ENCODE results near the gene OR6B1. TPM values are rescaled to one million over a fixed set of nuclear protein-coding genes. Genes with fewer than 3 reads are reported as not detected.

The OR6B1 gene
- total and polyA plus RNA-seq, 9 of the 15 experiments (the other 6 are each of a cell fraction or from before 2014, with no cell fraction given): not detected

DNA sequence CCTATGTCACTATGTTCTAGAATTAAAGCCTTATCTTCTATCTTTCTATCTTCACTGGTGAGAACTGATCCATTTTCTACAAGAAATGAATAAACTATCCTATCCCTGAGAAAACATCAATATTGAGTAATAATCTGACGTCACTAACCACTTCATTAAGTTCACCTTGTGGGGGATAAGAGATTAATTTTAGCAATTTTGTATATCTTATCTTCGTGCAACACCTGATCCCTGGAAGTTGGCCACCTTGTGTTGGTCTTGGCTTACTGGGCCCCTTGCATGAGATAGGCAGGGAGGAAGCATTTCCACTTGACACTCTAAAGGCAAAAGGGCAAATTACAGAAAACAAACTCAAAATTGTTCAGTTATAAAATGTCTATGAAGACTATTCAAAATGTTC is 20.1 kb upstream of the OR6B1 start (continued):
- TF ChIP-seq POLR2AphosphoS5 (IDR thresholded peaks at IDR 0.05; ENCODE audit: control insufficient read depth, insufficient read depth, low read depth, low read length): peak; percentile 44; the same call in 1 of the 2 replicates

DNA sequence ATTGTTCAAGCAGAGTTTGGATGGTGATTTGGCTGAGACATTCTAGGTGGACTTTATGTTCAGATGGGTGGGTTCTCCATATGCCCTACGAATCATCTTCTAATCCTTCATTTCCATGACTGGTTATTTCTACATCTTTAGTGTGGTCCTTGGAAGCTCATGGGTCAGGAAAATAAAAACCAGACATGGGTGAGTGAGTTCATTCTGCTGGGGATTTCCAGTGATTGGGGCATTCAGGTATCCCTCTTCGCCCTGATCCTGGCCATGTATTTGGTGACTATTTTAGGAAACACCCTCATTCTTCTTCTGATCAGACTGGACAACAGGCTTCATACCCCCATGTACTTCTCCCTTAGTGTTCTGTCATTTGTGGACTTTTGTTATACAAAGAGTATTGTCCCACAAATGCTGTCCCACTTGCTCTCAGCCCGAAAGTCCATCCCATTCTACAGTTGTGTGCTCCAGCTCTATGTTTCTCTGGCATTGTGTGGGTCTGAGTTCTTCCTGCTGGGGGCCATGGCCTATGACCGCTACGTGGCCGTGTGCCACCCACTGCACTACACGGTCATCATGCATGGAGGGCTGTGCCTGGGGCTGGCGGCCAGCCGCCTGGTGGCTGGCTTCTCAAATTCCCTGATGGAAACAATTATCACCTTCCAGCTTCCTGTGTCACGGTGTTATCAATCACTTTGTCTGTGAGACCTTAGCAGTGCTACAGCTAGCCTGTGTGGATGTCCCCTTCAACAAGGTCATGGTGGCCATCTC is 19.2 kb upstream of the OR6B1 start:
- Histone ChIP-seq H4K20me1 (replicated peaks; ENCODE audit: control insufficient read depth, insufficient read depth, low read length) (no peaks in the 10 kb centered on the region), H3K27ac (ENCODE audit: extremely low read depth, low read depth, low read length) (no peak overlapping the region), H3K36me3 (ENCODE audit: control insufficient read depth, insufficient read depth, low read length) (no peaks in the 10 kb centered on the region), H3K27me3 (ENCODE audit: control insufficient read depth in 2 of 2, insufficient read depth in 2 of 2, low read length in 2 of 2) (peaks cover 0 to 6% of the 10 kb centered on the region in 2 experiments; a peak in 1 of 5 replicates), H3K4me3 (no peak overlapping the region), H3K9me3 (replicated peaks; ENCODE audit: control insufficient read depth, insufficient read depth, low read depth, low read length) (no peaks in the 10 kb centered on the region), H3K4me2 (ENCODE audit: insufficient read depth, low read length) (no peak overlapping the region; the same call in 1 of the 2 replicates), H3K79me2 (ENCODE audit: control insufficient read depth, insufficient read depth, low read length) (no peaks in the 10 kb centered on the region), H3K9me1 (ENCODE audit: control insufficient read depth, insufficient read depth, low read length) (no peaks in the 10 kb centered on the region), H2AFZ (ENCODE audit: low read depth, low read length) (peak overlapping the region; percentile 41), H3K4me1 (replicated peaks in 1 of 2; ENCODE audit: control insufficient read depth in 2 of 2, insufficient read depth in 2 of 2, low read length in 2 of 2) (peaks cover 5 to 13% of the 10 kb centered on the region in 2 experiments; a peak in 4 of 5 replicates), H3K9ac (ENCODE audit: insufficient read depth in 1 of 2, low read depth in 2 of 2, low read length in 2 of 2) (peak overlapping the region in 1 of 2 experiments; percentile 6; a peak in 1 of 4 replicates)
- POLR2A ChIA-PET: interaction anchor here (0.7 to 1.4 kb wide), 2 partner anchors 11 to 61 kb away, joined by 3 read pairs; no protein-coding TSS in a partner anchor
- TF ChIP-seq ZNF197 (CRISPR knock-in tag; IDR thresholded peaks at IDR 0.05; ENCODE audit: low read depth): no peak
- TF ChIP-seq, protein P1, sequence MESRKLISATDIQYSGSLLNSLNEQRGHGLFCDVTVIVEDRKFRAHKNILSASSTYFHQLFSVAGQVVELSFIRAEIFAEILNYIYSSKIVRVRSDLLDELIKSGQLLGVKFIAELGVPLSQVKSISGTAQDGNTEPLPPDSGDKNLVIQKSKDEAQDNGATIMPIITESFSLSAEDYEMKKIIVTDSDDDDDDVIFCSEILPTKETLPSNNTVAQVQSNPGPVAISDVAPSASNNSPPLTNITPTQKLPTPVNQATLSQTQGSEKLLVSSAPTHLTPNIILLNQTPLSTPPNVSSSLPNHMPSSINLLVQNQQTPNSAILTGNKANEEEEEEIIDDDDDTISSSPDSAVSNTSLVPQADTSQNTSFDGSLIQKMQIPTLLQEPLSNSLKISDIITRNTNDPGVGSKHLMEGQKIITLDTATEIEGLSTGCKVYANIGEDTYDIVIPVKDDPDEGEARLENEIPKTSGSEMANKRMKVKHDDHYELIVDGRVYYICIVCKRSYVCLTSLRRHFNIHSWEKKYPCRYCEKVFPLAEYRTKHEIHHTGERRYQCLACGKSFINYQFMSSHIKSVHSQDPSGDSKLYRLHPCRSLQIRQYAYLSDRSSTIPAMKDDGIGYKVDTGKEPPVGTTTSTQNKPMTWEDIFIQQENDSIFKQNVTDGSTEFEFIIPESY (CRISPR knock-in tag; IDR thresholded peaks at IDR 0.05): 0 out of 2 replicates have a peak, but pooled peaks have one; percentile 33
- TF ChIP-seq GABPA (tag; conservative IDR thresholded peaks at IDR 0.05; ENCODE audit: low read depth): no peak
- TF ChIP-seq MEIS2 (IDR thresholded peaks at IDR 0.05; ENCODE audit: partially characterized antibody): peak; percentile 22
- peak in 1 of 4 experiments; percentile 36 for DNase-seq (ENCODE audit: extremely low read depth in 1 of 4, low spot score in 3 of 4)
- peak; percentile 63 for ATAC-seq
- CTCF ChIA-PET (ENCODE audit: low intra/inter-chr PET ratio): no interaction called here
- in situ Hi-C loops (cut with MboI): no loop called here
- intact Hi-C loops (cut with micrococcal nuclease): no loop called here
- no peak for FAIRE-seq
- no TSS peak for BruUV-seq (replicated peaks)
- WGBS (ENCODE audit: insufficient coverage, low coverage, missing lambda C conversion rate): 3% methylated on average over 10 of the region's 10 CpGs
